GM21786 (cell line): Measurements from ENCODE around the gene ARHGAP44.

Source experiments
- ATAC-seq: cut with Tn5 transposase; IDR thresholded peaks from one replicate; pipeline ENCODE4 v1.9.1; 2021; ENCODE audit not compliant: unreplicated experiment

ARHGAP44 gene

GRCh38 chr17:12992676-12993075 lies 203.4 kb downstream of the ARHGAP44 start:
- ATAC-seq: no peak

DNA sequence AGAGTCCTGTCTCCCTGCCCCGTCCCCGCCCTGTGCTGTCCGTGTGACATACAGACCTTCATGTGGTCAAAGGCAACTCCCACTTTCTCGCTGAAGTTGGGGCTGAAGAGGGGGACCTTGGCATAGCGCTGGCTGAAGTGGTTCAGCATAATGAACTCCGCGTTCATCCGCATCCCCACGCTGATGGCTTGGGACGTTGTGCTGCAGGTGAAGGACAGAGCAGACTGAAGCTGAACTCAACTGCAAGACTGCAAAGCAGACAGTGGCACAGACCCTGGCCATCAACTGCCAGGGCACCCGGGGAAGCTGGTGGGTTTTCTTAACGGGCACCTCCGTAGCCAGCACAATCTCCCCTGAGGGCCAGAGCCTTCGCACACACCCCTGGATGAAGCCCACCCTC lies 204.3 kb downstream of the ARHGAP44 start:
- ATAC-seq: no peak

DNA sequence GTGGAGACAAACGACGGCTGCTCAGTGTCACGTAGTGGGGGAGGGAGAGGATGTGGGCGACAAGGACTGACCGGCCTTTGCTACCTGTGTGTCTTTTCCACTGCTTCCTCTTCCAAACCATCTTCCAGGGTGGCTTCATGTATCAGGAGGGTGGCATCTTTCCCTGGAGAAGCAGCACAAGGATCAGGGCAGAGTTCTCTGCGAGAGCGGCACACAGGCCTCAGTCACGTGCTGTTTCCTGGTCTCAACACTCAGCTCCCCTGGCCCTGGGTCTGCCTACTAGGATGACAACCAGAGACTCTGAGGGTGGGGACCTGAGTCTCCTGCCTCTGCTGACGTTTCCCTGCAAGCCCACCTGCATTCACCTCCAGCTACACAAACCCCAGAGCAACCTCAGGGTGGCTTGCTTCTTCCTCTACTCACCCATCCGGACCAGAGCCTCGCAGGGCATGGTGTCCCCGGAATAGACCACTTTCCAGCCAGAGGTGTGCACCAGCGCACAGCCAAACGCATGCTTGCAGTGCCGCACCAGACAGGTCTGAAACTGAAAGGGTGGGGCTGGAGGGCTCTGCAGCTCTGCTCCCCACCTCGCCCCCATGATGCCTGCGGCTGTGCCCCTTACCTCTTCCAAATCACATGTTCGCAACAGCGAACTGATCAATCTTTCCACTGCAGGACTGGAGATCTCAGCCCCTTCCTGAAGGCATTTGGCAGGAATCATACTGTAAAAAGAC lies 205.2 kb downstream of the ARHGAP44 start:
- ATAC-seq: no peak

GRCh38 chr17:12995106-12995895 lies 206.0 kb downstream of the ARHGAP44 start:
- ATAC-seq: no peak

- no peak for ATAC-seq
These were observed 206.6 kb downstream of the ARHGAP44 start for GRCh38 chr17:12995896-12996295.

DNA sequence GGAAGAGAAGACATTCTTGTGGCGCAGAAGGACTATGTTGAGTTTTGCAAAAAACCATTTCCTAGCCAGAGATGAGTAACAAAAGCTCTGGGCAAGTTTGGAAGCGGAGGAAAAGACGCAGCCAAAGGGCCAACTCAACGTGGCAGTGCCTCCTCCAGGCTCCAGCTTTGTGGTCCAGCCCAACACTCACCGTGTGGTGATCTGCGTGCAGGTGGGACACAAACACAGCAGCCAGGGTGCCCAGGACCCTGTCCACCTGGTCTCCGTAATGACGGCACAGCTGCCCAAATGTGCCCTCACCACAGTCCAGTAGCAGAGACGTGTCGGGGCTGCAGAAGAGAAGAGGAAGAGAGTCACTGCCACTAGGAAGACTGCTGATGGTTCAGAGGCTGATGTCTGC lies 207.1 kb downstream of the ARHGAP44 start:
- ATAC-seq: no peak

- no peak for ATAC-seq
These were observed 207.6 kb downstream of the ARHGAP44 start for GRCh38 chr17:12996941-12997340.

DNA sequence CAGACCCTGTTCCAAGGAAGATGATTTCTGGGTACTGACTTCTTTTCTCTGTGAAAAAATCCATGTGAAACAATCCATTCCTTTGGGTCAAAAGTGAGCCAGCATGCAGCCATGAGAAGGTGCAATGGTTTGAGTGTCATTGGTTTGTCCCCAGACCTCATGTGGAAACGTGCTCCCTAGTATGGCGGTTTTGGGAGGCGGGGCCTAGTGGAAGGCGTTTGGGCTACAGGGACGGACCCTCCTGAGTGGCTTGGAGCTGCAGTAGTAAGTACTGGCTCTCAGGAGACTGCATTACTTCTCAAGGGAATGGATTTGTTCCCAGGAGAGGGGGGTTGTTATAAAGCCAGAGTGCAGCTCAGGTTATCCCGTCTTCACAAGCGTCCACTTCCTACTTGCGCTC lies 209.2 kb downstream of the ARHGAP44 start:
- no peak for ATAC-seq

GRCh38 chr17:12998874-12999273 lies 209.6 kb downstream of the ARHGAP44 start:
- no peak for ATAC-seq

- ATAC-seq: no peak
These were observed 211.3 kb downstream of the ARHGAP44 start for GRCh38 chr17:13000561-13000960.

GRCh38 chr17:13001991-13002615 lies 212.8 kb downstream of the ARHGAP44 start:
- ATAC-seq: no peak

DNA sequence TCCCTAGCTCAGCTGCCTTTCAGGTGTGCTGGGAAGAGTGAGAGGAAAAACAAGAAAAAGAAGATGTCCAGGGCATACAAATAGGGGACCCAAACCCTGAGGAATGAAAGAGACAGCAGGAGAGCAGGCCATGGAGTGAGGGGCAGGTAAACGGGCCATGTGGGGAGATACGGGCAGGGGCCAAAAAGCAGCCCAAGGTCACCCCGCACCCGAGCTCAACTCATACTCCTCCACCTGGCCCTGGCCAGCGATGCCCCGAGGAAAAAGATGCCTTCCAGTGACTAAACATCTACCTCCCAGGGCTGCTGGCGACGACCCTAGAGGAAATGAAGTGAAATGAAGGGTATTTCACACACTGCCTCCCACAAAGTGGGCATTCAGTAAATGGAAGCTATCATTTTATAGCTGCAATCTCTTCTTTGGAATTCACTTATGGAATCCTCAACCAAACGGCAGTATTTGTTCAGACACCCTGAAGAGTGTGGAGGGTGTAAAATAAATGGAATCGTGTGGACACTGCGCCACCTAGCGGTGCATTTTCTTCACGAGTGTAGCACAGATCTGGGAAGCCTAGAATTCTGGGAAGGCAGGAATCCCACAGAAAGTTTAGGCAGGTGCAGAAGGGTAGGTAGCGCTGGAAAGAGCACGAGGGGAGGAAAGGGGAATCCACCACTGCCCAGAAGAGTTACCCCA lies 213.6 kb downstream of the ARHGAP44 start:
- no peak for ATAC-seq

GRCh38 chr17:13003454-13003851 lies 214.2 kb downstream of the ARHGAP44 start:
- ATAC-seq: no peak

DNA sequence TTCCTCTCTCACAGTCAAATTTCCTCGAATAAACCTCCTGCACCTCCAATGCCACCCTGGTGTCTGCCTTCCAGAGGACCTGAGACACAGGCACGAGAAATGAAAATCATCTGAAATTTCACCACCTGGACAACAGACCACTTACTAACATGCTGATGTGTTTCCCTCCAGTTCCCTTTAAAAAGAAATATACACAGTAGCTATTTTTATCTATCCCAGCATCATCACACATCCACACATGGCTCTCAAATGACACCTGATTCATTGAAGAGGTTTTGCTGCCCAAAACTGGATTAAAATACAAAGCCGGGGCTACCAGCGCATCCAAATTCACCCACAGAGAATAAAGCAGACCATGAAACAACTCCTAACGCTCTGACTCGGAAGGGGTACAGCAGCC lies 214.6 kb downstream of the ARHGAP44 start:
- no peak for ATAC-seq

DNA sequence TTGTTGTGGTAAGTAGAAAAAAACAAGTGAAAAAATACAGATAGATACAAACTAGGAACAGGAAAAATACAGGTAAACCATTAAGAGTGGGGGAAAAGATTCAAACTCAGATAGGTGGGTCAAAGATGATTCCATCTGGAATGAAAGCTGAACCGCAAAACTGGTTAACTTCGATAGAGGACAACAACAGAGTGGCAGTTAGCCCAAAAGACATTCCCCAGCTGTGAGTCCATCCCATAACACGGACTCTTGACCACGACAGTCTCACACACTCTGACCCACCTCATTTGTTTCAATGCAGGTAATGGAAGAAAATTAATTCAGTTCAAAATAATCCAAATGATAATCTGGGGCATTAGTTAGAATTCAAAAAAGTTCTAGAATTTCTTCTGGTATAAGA lies 215.0 kb downstream of the ARHGAP44 start:
- no peak for ATAC-seq

GRCh38 chr17:13005530-13005929 lies 216.2 kb downstream of the ARHGAP44 start:
- no peak for ATAC-seq

DNA sequence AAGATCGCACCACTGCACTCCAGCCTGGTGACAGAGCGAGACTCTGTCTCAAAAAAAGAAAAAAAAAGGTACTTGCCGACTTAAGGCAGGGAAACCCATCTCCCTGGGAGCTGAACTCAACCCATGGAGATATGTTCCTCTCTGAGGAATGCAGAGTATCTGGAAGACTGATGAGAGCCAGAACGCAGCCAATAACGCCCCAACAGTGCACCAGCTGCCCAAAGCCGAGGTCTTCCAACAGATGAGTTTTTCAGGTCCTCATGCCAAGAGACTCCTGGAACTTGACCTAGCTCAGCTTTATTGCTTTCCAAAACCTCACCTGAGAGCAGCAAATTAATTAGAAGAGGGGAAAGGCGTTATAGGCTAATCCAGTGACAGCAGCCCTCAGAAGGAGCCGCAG lies 219.2 kb downstream of the ARHGAP44 start:
- no peak for ATAC-seq

DNA sequence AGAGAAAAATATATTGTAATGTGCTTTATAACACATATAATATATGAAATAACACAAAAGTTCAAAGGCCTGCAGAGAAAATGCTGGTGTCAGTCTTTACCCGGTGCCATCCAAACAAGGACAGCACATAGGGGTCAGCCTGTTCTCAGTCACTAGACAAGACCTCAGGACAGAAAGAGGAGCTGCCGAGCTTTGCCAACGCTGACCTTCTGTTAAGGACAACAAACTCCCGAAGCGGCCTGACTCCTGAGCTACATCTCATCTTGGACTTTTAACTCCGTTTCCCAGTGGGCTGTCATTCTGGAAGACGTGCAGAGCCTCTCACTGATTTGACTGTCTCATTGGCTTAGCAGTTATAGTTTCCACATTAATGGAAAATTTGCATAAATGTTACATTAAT lies 221.7 kb downstream of the ARHGAP44 start:
- no peak for ATAC-seq

GRCh38 chr17:13014801-13015200 lies 225.5 kb downstream of the ARHGAP44 start:
- no peak for ATAC-seq

DNA sequence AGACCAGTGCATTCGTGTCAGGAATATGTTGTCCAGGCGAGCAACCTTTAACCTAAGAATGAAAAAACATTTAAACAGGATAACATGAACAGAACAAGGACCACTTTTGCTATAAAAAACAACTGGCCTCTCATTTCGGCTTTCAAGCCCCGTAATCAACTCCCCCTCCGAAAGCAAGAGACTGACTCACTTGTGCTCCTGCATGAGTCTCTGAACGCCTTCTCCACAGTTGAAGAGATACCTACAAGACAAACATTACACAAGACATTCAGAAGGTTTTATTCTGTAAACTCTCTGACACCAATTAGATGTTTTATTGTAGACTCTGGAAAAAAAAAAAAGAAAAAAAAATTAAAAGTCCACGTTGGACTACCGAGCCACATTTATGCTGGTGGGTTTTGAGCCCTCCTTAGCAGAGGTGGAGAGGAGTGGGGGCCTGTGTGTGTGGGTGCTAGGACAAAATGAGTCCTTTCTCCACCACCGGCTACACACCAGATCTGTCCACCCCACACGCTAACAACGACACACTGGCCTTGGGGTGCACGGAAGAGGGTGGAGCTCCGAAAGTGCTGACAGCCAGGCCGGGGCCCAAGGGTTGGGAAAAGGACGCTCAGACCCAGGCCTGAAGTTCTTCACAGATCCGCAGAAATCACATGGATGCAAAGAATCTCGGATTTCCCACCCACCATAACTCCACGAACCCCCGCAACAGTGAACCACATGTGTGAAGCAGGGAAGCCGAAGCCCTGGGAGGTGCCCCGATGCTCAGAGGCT lies 227.8 kb downstream of the ARHGAP44 start:
- ATAC-seq: peak; percentile 10
